Caco-2 (cell line): ENCODE data around the gene KRT80. TPM values are rescaled to one million over a fixed set of nuclear protein-coding genes. Genes with fewer than 3 reads are reported as not detected.

ENCODE experiments used
- BruUV-seq: library from RNA; stranded (reverse); fragments of 400-500 nt; replicated peaks from 2 replicates; lab custom pipeline; 2021; lab: Mats Ljungman, UMichigan
- CTCF ChIA-PET: fragments of 300-600 bp; sonication (Branson Sonifier 250); formaldehyde crosslinking; loops from one replicate; lab custom pipeline; 2022; ENCODE audit warnings: antibody characterized with exemption; lab: Charles Lee
- POLR2A ChIA-PET: fragments of 300-600 bp; sonication (Branson Sonifier 250); formaldehyde crosslinking; loops from one replicate; lab custom pipeline; 2022; ENCODE audit warnings: antibody characterized with exemption; lab: Charles Lee
- DNase-seq, 2 experiments: peaks; one replicate each; pipeline versions ENCODE4 v3.0.0 to v3.0.0-alpha.2; 2020 to 2022
- H3K27me3 ChIP-seq: replicated peaks from 2 replicates; pipeline ENCODE4 v1.6.0; 2011; ENCODE audit warnings: low read length; ENCODE audit not compliant: control insufficient read depth, insufficient read depth
- H3K36me3 ChIP-seq: 2 replicates; pipeline ENCODE4 v1.5.1; 2011; ENCODE audit warnings: low read length; ENCODE audit not compliant: control insufficient read depth, insufficient read depth
- H3K4me1 ChIP-seq: fragments of 250-450 bp; sonication (Bioruptor Pico); 2 replicates; pipeline ENCODE4 v1.5.1; 2020; ENCODE audit warnings: mild to moderate bottlenecking
- H3K4me3 ChIP-seq: 2 replicates; pipeline ENCODE4 v1.5.1; 2011; ENCODE audit warnings: low read depth, mild to moderate bottlenecking, control low read depth, low read length
- H3K9me3 ChIP-seq: fragments of 250-450 bp; sonication (Bioruptor Pico); 2 replicates; pipeline ENCODE4 v1.5.1; 2020; ENCODE audit warnings: mild to moderate bottlenecking, moderate library complexity
- H3K27ac Mint-ChIP-seq: one replicate; pipeline ENCODE4 v1.8.0; 2022; ENCODE audit warnings: mixed read lengths; ENCODE audit not compliant: unreplicated experiment
- H3K27me3 Mint-ChIP-seq: one replicate; pipeline ENCODE4 v1.8.0; 2022; ENCODE audit warnings: mixed read lengths; ENCODE audit not compliant: insufficient read depth, unreplicated experiment
- H3K36me3 Mint-ChIP-seq: one replicate; pipeline ENCODE4 v1.8.0; 2022; ENCODE audit warnings: mild to moderate bottlenecking, mixed read lengths; ENCODE audit not compliant: insufficient read depth, unreplicated experiment
- H3K4me1 Mint-ChIP-seq: one replicate; pipeline ENCODE4 v1.8.0; 2022; ENCODE audit warnings: low read depth, mixed read lengths; ENCODE audit not compliant: unreplicated experiment
- H3K4me3 Mint-ChIP-seq: one replicate; pipeline ENCODE4 v1.8.0; 2022; ENCODE audit warnings: mild to moderate bottlenecking, moderate library complexity, mixed read lengths; ENCODE audit not compliant: unreplicated experiment
- H3K9me3 Mint-ChIP-seq: one replicate; pipeline ENCODE4 v1.8.0; 2022; ENCODE audit warnings: mixed read lengths; ENCODE audit not compliant: unreplicated experiment
- intact Hi-C: fragments of 100-400 bp; cut with micrococcal nuclease; formaldehyde crosslinking; loops from one replicate; pipeline ENCODE4 v1.10.0; 2022; ENCODE audit not compliant: unreplicated experiment
- total RNA-seq: library from RNA; stranded (reverse); gene quantifications from 2 replicates; pipeline ENCODE4 v1.2.3, GENCODE V29; 2022
- TF ChIP-seq, protein P1 (sequence below), 2 experiments: fragments of 200-600 bp in 1 of 2; IDR thresholded peaks; 1 replicate in 1 of 2; 2 replicates in 1 of 2; pipeline versions ENCODE4 v1.5.1 to v1.8.0; 2011 to 2022; ENCODE audit warnings: antibody characterized with exemption in 1 of 2, control low read depth in 1 of 2, inconsistent platforms in 1 of 2, low read depth in 1 of 2, low read length in 1 of 2, mild to moderate bottlenecking in 1 of 2, moderate library complexity in 1 of 2; ENCODE audit not compliant: insufficient read depth in 1 of 2, severe bottlenecking in 1 of 2, unreplicated experiment in 1 of 2

KRT80 gene
- total RNA-seq, 1 experiment from 2014 or later, result 0.29 TPM

- H3K4me1 Mint-ChIP-seq, result peaks cover 7% of the 10 kb centered on the region
- Histone ChIP-seq H3K4me3 (no peak overlapping the region), H3K9me3 (no peaks in the 10 kb centered on the region), H3K4me1 (peaks cover 6% of the 10 kb centered on the region; the same call in 1 of the 2 replicates), H3K36me3 (no peaks in the 10 kb centered on the region), H3K27me3 (no peaks in the 10 kb centered on the region)
- H3K27ac Mint-ChIP-seq, result peak overlapping the region; percentile 29
- no peak for DNase-seq
- intact Hi-C loops, result no loop called here
- H3K36me3 Mint-ChIP-seq, result no peaks in the 10 kb centered on the region
- H3K9me3 Mint-ChIP-seq, result no peaks in the 10 kb centered on the region
- H3K27me3 Mint-ChIP-seq, result no peaks in the 10 kb centered on the region
- ChIA-PET CTCF (no interaction called here), POLR2A (no interaction called here)
- H3K4me3 Mint-ChIP-seq, result no peak overlapping the region
- TF ChIP-seq, protein P1, sequence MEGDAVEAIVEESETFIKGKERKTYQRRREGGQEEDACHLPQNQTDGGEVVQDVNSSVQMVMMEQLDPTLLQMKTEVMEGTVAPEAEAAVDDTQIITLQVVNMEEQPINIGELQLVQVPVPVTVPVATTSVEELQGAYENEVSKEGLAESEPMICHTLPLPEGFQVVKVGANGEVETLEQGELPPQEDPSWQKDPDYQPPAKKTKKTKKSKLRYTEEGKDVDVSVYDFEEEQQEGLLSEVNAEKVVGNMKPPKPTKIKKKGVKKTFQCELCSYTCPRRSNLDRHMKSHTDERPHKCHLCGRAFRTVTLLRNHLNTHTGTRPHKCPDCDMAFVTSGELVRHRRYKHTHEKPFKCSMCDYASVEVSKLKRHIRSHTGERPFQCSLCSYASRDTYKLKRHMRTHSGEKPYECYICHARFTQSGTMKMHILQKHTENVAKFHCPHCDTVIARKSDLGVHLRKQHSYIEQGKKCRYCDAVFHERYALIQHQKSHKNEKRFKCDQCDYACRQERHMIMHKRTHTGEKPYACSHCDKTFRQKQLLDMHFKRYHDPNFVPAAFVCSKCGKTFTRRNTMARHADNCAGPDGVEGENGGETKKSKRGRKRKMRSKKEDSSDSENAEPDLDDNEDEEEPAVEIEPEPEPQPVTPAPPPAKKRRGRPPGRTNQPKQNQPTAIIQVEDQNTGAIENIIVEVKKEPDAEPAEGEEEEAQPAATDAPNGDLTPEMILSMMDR (IDR thresholded peaks at IDR 0.05; ENCODE audit: insufficient read depth in 1 of 2, low read depth in 1 of 2, low read length in 1 of 2, severe bottlenecking in 1 of 2, unreplicated experiment in 1 of 2), result no peak
- BruUV-seq, result no TSS peak
Measured at GRCh38 chr12:52178443-52178842, 13.4 kb downstream of the KRT80 start.

- POLR2A ChIA-PET, result no interaction called here
- peaks cover 7% of the 10 kb centered on the region for H3K4me1 Mint-ChIP-seq
- TF ChIP-seq, protein P1 (IDR thresholded peaks at IDR 0.05; ENCODE audit: insufficient read depth in 1 of 2, low read depth in 1 of 2, low read length in 1 of 2, severe bottlenecking in 1 of 2, unreplicated experiment in 1 of 2), result no peak
- H3K4me3 ChIP-seq, result no peak overlapping the region
- no peaks in the 10 kb centered on the region for H3K27me3 ChIP-seq
- DNase-seq, result no peak
- no peaks in the 10 kb centered on the region for H3K36me3 Mint-ChIP-seq
- H3K36me3 ChIP-seq, result no peaks in the 10 kb centered on the region
- BruUV-seq, result no TSS peak
- CTCF ChIA-PET, result no interaction called here
- H3K9me3 Mint-ChIP-seq, result no peaks in the 10 kb centered on the region
- H3K27me3 Mint-ChIP-seq, result no peaks in the 10 kb centered on the region
- H3K27ac Mint-ChIP-seq, result peak overlapping the region; percentile 21
- H3K4me3 Mint-ChIP-seq, result no peak overlapping the region
- H3K9me3 ChIP-seq, result no peaks in the 10 kb centered on the region
- H3K4me1 ChIP-seq, result 0 out of 2 replicates have a peak, but pooled peaks cover 3% of the 10 kb centered on the region
- intact Hi-C loops, result no loop called here
Measured at GRCh38 chr12:52175371-52176350, 16.2 kb downstream of the KRT80 start.

- H3K4me1 Mint-ChIP-seq, result peaks cover 7% of the 10 kb centered on the region
- Histone ChIP-seq H3K4me3 (no peak overlapping the region), H3K36me3 (no peaks in the 10 kb centered on the region), H3K27me3 (no peaks in the 10 kb centered on the region), H3K9me3 (no peaks in the 10 kb centered on the region), H3K4me1 (peaks cover 6% of the 10 kb centered on the region; the same call in 1 of the 2 replicates)
- intact Hi-C loops, result no loop called here
- ChIA-PET POLR2A (no interaction called here), CTCF (interaction anchor here (0.9 kb wide), 1 partner anchor 154 kb away, joined by 3 read pairs; no protein-coding TSS in a partner anchor)
- no peaks in the 10 kb centered on the region for H3K27me3 Mint-ChIP-seq
- no peak overlapping the region for H3K4me3 Mint-ChIP-seq
- DNase-seq, result no peak
- no peak overlapping the region for H3K27ac Mint-ChIP-seq
- no peaks in the 10 kb centered on the region for H3K36me3 Mint-ChIP-seq
- TF ChIP-seq, protein P1 (IDR thresholded peaks at IDR 0.05; ENCODE audit: insufficient read depth in 1 of 2, low read depth in 1 of 2, low read length in 1 of 2, severe bottlenecking in 1 of 2, unreplicated experiment in 1 of 2), result no peak
- BruUV-seq, result no TSS peak
- H3K9me3 Mint-ChIP-seq, result no peaks in the 10 kb centered on the region
Measured at GRCh38 chr12:52173526-52173925, 18.3 kb downstream of the KRT80 start.
